Endothelial cell of umbilical vein (primary cell): ENCODE results near the gene CTIF. TPM values are rescaled to one million over a fixed set of nuclear protein-coding genes. Genes with fewer than 3 reads are reported as not detected.

Experiments
- BruUV-seq: library from RNA; stranded (reverse); fragments of 400-500 nt; replicated peaks from 2 replicates; lab custom pipeline; 2021; lab: Mats Ljungman, UMichigan
- CTCF ChIA-PET: fragments of 300-600, 350-600 bp; sonication (Branson Sonifier 250); formaldehyde crosslinking; loops from one replicate; lab custom pipeline; 2021; ENCODE audit warnings: antibody characterized with exemption, inconsistent platforms; lab: Charles Lee
- POLR2A ChIA-PET: fragments of 300-600, 350-600 bp; sonication (Branson Sonifier 250); formaldehyde crosslinking; loops from one replicate; lab custom pipeline; 2021; ENCODE audit warnings: antibody characterized with exemption, inconsistent platforms; lab: Charles Lee
- DNase-seq: peaks from one replicate; pipeline ENCODE4 v3.0.0-alpha.2; 2011; ENCODE audit warnings: low read depth, low spot score
- FAIRE-seq: peaks from 2 replicates; lab custom pipeline; 2011; peaks lifted over from hg19 to GRCh38; lab: Jason Lieb, UNC
- H2AFZ ChIP-seq: 2 replicates; pipeline ENCODE4 v1.6.0; 2012; ENCODE audit warnings: low read depth, low read length, control low read depth, inconsistent platforms
- H3K27ac ChIP-seq: 2 replicates; pipeline ENCODE4 v1.5.1; 2011; ENCODE audit warnings: low read depth, mild to moderate bottlenecking, control low read depth, low read length, moderate library complexity; ENCODE audit not compliant: insufficient read depth
- H3K27me3 ChIP-seq, 2 experiments: 2 replicates each; pipeline versions ENCODE4 v1.6.0 to v1.6.1; 2011; ENCODE audit warnings: low read length in 2 of 2, mixed read lengths in 1 of 2; ENCODE audit not compliant: control insufficient read depth in 2 of 2, insufficient read depth in 2 of 2
- H3K36me3 ChIP-seq, 2 experiments: 2 replicates in 1 of 2; 3 replicates in 1 of 2; pipeline ENCODE4 v1.5.1; 2011; ENCODE audit warnings: low read length in 2 of 2, mild to moderate bottlenecking in 1 of 2, moderate library complexity in 1 of 2; ENCODE audit not compliant: control insufficient read depth in 2 of 2, insufficient read depth in 2 of 2; ENCODE audit errors: extremely low read depth in 1 of 2
- H3K4me1 ChIP-seq: 3 replicates; pipeline ENCODE4 v1.5.1; 2011; ENCODE audit warnings: mild to moderate bottlenecking, low read length; ENCODE audit not compliant: control insufficient read depth, insufficient read depth; ENCODE audit errors: extremely low read depth
- H3K4me2 ChIP-seq: 2 replicates; pipeline ENCODE4 v1.6.1; 2011; ENCODE audit warnings: low read length, control low read depth, mixed read lengths; ENCODE audit not compliant: insufficient read depth
- H3K4me3 ChIP-seq, 3 experiments: fragments of 200-600 bp in 1 of 3; sonication (generic), shearing (Covaris generic) in 1 of 3; replicated peaks in 1 of 3; 2 replicates each; pipeline ENCODE4 v1.5.1; 2011 to 2016; ENCODE audit warnings: control low read depth in 3 of 3, low read length in 3 of 3, mild to moderate bottlenecking in 2 of 3, inconsistent platforms in 1 of 3, low read depth in 1 of 3, moderate library complexity in 1 of 3; ENCODE audit not compliant: insufficient read depth in 1 of 3
- H3K79me2 ChIP-seq: 2 replicates; pipeline ENCODE4 v1.6.0; 2012; ENCODE audit warnings: low read length, inconsistent platforms; ENCODE audit not compliant: control insufficient read depth, insufficient read depth
- H3K9ac ChIP-seq: replicated peaks from 2 replicates; pipeline ENCODE3; 2011; ENCODE audit warnings: low read length, control low read depth; ENCODE audit not compliant: insufficient read depth; ENCODE audit errors: extremely low read depth
- H3K9me1 ChIP-seq: replicated peaks from 3 replicates; pipeline ENCODE4 v1.6.0; 2011; ENCODE audit warnings: mild to moderate bottlenecking, low read length; ENCODE audit not compliant: control insufficient read depth, insufficient read depth; ENCODE audit errors: extremely low read depth
- H3K9me3 ChIP-seq: replicated peaks from 2 replicates; pipeline ENCODE4 v1.5.1; 2012; ENCODE audit warnings: low read length, inconsistent platforms; ENCODE audit not compliant: control insufficient read depth, insufficient read depth
- H4K20me1 ChIP-seq: replicated peaks from 2 replicates; pipeline ENCODE3; 2011; ENCODE audit warnings: mild to moderate bottlenecking, low read length; ENCODE audit not compliant: control insufficient read depth, insufficient read depth; ENCODE audit errors: extremely low read depth
- CTCF ChIP-seq, 2 donors: IDR thresholded peaks; 1 replicate in 1 of 2; 2 replicates in 1 of 2; pipeline ENCODE4 v1.5.1; 2011; ENCODE audit warnings: low read length in 2 of 2, mild to moderate bottlenecking in 2 of 2, moderate library complexity in 2 of 2, control low read depth in 1 of 2, inconsistent platforms in 1 of 2, low read depth in 1 of 2; ENCODE audit not compliant: insufficient read depth in 1 of 2; ENCODE audit errors: extremely low read depth in 1 of 2
- EZH2 ChIP-seq: IDR thresholded peaks from 2 replicates; pipeline ENCODE4 v1.6.1; 2012; ENCODE audit warnings: borderline replicate concordance, low read depth, mild to moderate bottlenecking, moderate library complexity, low read length, inconsistent platforms; ENCODE audit not compliant: severe bottlenecking
- FOS ChIP-seq: IDR thresholded peaks from 2 replicates; pipeline ENCODE4 v1.6.1; 2011; ENCODE audit warnings: mild to moderate bottlenecking, low read length, moderate library complexity, borderline replicate concordance; ENCODE audit not compliant: insufficient read depth
- GATA2 ChIP-seq: IDR thresholded peaks from 2 replicates; pipeline ENCODE4 v1.7.0; 2011; ENCODE audit warnings: low read depth, mild to moderate bottlenecking, moderate library complexity, mixed read lengths, low read length; ENCODE audit not compliant: insufficient read length, insufficient read depth
- JUN ChIP-seq: IDR thresholded peaks from 2 replicates; pipeline ENCODE4 v1.6.1; 2011; ENCODE audit warnings: borderline replicate concordance, low read depth; ENCODE audit not compliant: insufficient read length, insufficient read depth
- MAX ChIP-seq: IDR thresholded peaks from 2 replicates; pipeline ENCODE4 v1.6.1; 2011; ENCODE audit not compliant: insufficient read depth, insufficient read length
- MYC ChIP-seq: IDR thresholded peaks from one replicate; pipeline ENCODE4 v1.6.1; 2011; ENCODE audit warnings: mild to moderate bottlenecking, low read depth, low read length
- POLR2A ChIP-seq: IDR thresholded peaks from 2 replicates; pipeline ENCODE4 v1.6.1; 2012; ENCODE audit warnings: low read depth, mild to moderate bottlenecking, control low read depth, low read length
- POLR2AphosphoS5 ChIP-seq: IDR thresholded peaks from 2 replicates; pipeline ENCODE4 v1.6.1; 2012; ENCODE audit warnings: low read depth, mild to moderate bottlenecking, control low read depth, low read length, moderate library complexity; ENCODE audit not compliant: insufficient read depth
- dilution Hi-C: fragments of 300-500 bp; cut with MboI; formaldehyde crosslinking; loops from one replicate; pipeline ENCODE4 v1.15.0; 2019; ENCODE audit warnings: low sequenced_read_pairs; ENCODE audit not compliant: extremely low pct_ligation_motif_present
- intact Hi-C: fragments of 100-400 bp; cut with micrococcal nuclease; formaldehyde crosslinking; loops from one replicate; pipeline ENCODE4 v1.10.0; 2022
- polyA plus RNA-seq, 4 experiments: library from polyadenylated mRNA; depleted of rRNA in 3 of 4; stranded (reverse) in 3 of 4; unstranded in 1 of 4; fragments of >200 nt; gene quantifications; 2 replicates each; pipeline versions ENCODE4 v1.2.1 to v1.2.3, GENCODE V29; 2011 to 2012; ENCODE audit warnings: missing spikeins in 1 of 4
- total RNA-seq: library from RNA; stranded (reverse); gene quantifications from 2 replicates; pipeline ENCODE4 v1.2.3, GENCODE V29; 2021

CTIF gene
- total and polyA plus RNA-seq, 2 donors (not counting 3 experiments of a cell fraction or from before 2014, with no cell fraction given), result 20.9 to 57.7 TPM

GRCh38 chr18:48619016-48619415 lies 80.2 kb downstream of the CTIF start:
- peaks cover 0 to 3% of the 10 kb centered on the region in 2 experiments for H3K36me3 ChIP-seq
- H3K27ac ChIP-seq, result no peak overlapping the region
- ChIA-PET POLR2A (no interaction called here), CTCF (interaction anchor here (0.6 to 1.0 kb wide), 2 partner anchors 13 to 28 kb away, joined by 3 read pairs; no protein-coding TSS in a partner anchor)
- H3K4me2 ChIP-seq, result no peak overlapping the region
- H3K4me1 ChIP-seq, result no peaks in the 10 kb centered on the region
- no peak overlapping the region for H2AFZ ChIP-seq
- H4K20me1 ChIP-seq, result peaks cover 2% of the 10 kb centered on the region
- no peaks in the 10 kb centered on the region for H3K79me2 ChIP-seq
- no peak for TF ChIP-seq FOS
- TF ChIP-seq GATA2, result no peak
- no peak for TF ChIP-seq CTCF (IDR thresholded peaks at IDR 0.05; ENCODE audit: extremely low read depth in 1 of 2, insufficient read depth in 1 of 2, low read depth in 1 of 2, low read length in 2 of 2)
- TF ChIP-seq EZH2, result no peak
- TF ChIP-seq JUN, result no peak
- TF ChIP-seq POLR2AphosphoS5, result no peak
- TF ChIP-seq MYC, result no peak
- no peak for TF ChIP-seq MAX
- no peak for TF ChIP-seq POLR2A
- dilution Hi-C loops (no loop called here), intact Hi-C loops (no loop called here)
- no peaks in the 10 kb centered on the region for H3K27me3 ChIP-seq
- no peaks in the 10 kb centered on the region for H3K9me1 ChIP-seq
- no peak for FAIRE-seq
- no TSS peak for BruUV-seq
- H3K9ac ChIP-seq, result no peak overlapping the region
- H3K4me3 ChIP-seq, result no peak overlapping the region
- no peak for DNase-seq
- H3K9me3 ChIP-seq, result no peaks in the 10 kb centered on the region
